Fibroblast of villous mesenchyme (primary cell): Measurements from ENCODE around the gene DISP2. TPM values are rescaled to one million over a fixed set of nuclear protein-coding genes. Genes with fewer than 3 reads are reported as not detected.

Experiments
- DNase-seq: peaks from one replicate; pipeline ENCODE4 v3.0.0-alpha.2; 2010; ENCODE audit warnings: low read depth
- H3K4me3 ChIP-seq: 2 replicates; pipeline ENCODE4 v1.5.1; 2011; ENCODE audit warnings: low read depth, mild to moderate bottlenecking, low read length
- CTCF ChIP-seq: IDR thresholded peaks from 2 replicates; pipeline ENCODE4 v1.5.1; 2012; ENCODE audit warnings: low read depth, mild to moderate bottlenecking, low read length; ENCODE audit not compliant: insufficient read depth
- total RNA-seq: library from RNA; depleted of rRNA; stranded (reverse); fragments of >200 nt; gene quantifications from 2 replicates; pipeline ENCODE4 v1.2.3, GENCODE V29; 2012

DISP2 gene
- total RNA-seq, 1 donor: under 0.01 TPM

GRCh38 chr15:40407330-40407990 lies 49.4 kb downstream of the DISP2 start:
- H3K4me3 ChIP-seq: no peak overlapping the region
- no peak for DNase-seq
- TF ChIP-seq CTCF: no peak

- H3K4me3 ChIP-seq: no peak overlapping the region
- no peak for TF ChIP-seq CTCF
- no peak for DNase-seq
Measured at GRCh38 chr15:40409366-40409765, 51.3 kb downstream of the DISP2 start.

- TF ChIP-seq CTCF: no peak
- no peak for DNase-seq
- no peak overlapping the region for H3K4me3 ChIP-seq
Measured at GRCh38 chr15:40410476-40410875, 52.5 kb downstream of the DISP2 start.

- no peak for DNase-seq
- no peak for TF ChIP-seq CTCF
Measured at GRCh38 chr15:40412095-40412759, 54.2 kb downstream of the DISP2 start.

GRCh38 chr15:40413036-40413435 lies 55.0 kb downstream of the DISP2 start:
- H3K4me3 ChIP-seq: no peak overlapping the region
- TF ChIP-seq CTCF: no peak
- DNase-seq: no peak

More at GRCh38 chr15:40412095-40412759, 54.2 kb downstream of the DISP2 start:
- no peak overlapping the region for H3K4me3 ChIP-seq

GRCh38 chr15:40414816-40415215 lies 56.8 kb downstream of the DISP2 start:
- TF ChIP-seq CTCF: no peak
- no peak for DNase-seq
- no peak overlapping the region for H3K4me3 ChIP-seq
